Mesothelial cell of epicardium (in vitro differentiated cells): ENCODE data around the gene RNF123. TPM values are rescaled to one million over a fixed set of nuclear protein-coding genes. Genes with fewer than 3 reads are reported as not detected.

Experiments used
- DNase-seq, 2 experiments: peaks; one replicate each; pipeline ENCODE4 v3.0.0; 2021; ENCODE audit warnings: low spot score in 2 of 2; ENCODE audit not compliant: unreplicated experiment in 2 of 2
- H3K27ac Mint-ChIP-seq: 2 replicates; pipeline ENCODE4 v1.8.0; 2021; ENCODE audit warnings: mixed read lengths
- H3K27me3 Mint-ChIP-seq: 2 replicates; pipeline ENCODE4 v1.8.0; 2021; ENCODE audit warnings: low read depth, mixed read lengths
- H3K36me3 Mint-ChIP-seq: 2 replicates; pipeline ENCODE4 v1.8.0; 2021; ENCODE audit warnings: mixed read lengths
- H3K4me1 Mint-ChIP-seq: 2 replicates; pipeline ENCODE4 v1.8.0; 2021; ENCODE audit warnings: mixed read lengths
- H3K4me3 Mint-ChIP-seq: 2 replicates; pipeline ENCODE4 v1.8.0; 2021; ENCODE audit warnings: mild to moderate bottlenecking, moderate library complexity, mixed read lengths
- H3K9me3 Mint-ChIP-seq: 2 replicates; pipeline ENCODE4 v1.8.0; 2021; ENCODE audit warnings: mixed read lengths
- total RNA-seq: library from RNA; stranded (reverse); gene quantifications from 3 replicates; pipeline ENCODE4 v1.2.1, GENCODE V29; 2021
- TF ChIP-seq, protein P1 (sequence below): fragments of 200-600 bp; sonication (generic); IDR thresholded peaks from one replicate; pipeline ENCODE4 v1.5.0; 2021; ENCODE audit warnings: antibody characterized with exemption; ENCODE audit not compliant: unreplicated experiment

RNF123 gene
- total RNA-seq, 1 donor from 2014 or later: 59.2 TPM

DNA sequence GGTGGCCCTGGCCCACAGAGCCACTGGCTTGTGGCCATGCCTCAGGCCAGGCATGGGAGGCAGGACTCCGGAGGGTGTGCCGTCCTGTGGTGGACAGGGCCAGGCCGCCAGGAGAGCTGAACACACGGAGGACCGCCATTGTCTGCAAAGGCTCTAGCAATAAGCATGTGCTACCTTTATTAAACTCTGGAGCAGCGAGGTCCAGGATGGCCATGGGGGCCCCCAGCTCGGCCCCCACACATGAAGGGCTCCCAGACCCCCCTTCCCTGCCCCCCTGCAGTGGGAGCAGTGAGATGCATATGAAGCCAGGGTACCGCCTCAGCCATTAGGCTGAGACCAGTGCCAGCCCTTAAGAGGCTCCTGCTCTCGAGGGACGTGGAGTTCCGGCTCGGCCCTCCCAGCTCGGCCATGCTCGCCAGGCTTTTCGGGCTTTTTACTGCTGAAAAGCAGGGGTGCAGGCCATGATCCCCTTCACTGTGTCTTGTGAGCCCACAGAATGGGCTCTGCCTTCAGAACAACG is 27.4 kb downstream of the RNF123 start:
- Mint-ChIP-seq H3K27ac (no peak overlapping the region), H3K27me3 (peaks cover 2% of the 10 kb centered on the region), H3K4me1 (peaks cover 13% of the 10 kb centered on the region), H3K36me3 (no peaks in the 10 kb centered on the region), H3K4me3 (no peak overlapping the region), H3K9me3 (no peaks in the 10 kb centered on the region)
- DNase-seq: no peak
- TF ChIP-seq, protein P1, sequence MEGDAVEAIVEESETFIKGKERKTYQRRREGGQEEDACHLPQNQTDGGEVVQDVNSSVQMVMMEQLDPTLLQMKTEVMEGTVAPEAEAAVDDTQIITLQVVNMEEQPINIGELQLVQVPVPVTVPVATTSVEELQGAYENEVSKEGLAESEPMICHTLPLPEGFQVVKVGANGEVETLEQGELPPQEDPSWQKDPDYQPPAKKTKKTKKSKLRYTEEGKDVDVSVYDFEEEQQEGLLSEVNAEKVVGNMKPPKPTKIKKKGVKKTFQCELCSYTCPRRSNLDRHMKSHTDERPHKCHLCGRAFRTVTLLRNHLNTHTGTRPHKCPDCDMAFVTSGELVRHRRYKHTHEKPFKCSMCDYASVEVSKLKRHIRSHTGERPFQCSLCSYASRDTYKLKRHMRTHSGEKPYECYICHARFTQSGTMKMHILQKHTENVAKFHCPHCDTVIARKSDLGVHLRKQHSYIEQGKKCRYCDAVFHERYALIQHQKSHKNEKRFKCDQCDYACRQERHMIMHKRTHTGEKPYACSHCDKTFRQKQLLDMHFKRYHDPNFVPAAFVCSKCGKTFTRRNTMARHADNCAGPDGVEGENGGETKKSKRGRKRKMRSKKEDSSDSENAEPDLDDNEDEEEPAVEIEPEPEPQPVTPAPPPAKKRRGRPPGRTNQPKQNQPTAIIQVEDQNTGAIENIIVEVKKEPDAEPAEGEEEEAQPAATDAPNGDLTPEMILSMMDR: no peak

DNA sequence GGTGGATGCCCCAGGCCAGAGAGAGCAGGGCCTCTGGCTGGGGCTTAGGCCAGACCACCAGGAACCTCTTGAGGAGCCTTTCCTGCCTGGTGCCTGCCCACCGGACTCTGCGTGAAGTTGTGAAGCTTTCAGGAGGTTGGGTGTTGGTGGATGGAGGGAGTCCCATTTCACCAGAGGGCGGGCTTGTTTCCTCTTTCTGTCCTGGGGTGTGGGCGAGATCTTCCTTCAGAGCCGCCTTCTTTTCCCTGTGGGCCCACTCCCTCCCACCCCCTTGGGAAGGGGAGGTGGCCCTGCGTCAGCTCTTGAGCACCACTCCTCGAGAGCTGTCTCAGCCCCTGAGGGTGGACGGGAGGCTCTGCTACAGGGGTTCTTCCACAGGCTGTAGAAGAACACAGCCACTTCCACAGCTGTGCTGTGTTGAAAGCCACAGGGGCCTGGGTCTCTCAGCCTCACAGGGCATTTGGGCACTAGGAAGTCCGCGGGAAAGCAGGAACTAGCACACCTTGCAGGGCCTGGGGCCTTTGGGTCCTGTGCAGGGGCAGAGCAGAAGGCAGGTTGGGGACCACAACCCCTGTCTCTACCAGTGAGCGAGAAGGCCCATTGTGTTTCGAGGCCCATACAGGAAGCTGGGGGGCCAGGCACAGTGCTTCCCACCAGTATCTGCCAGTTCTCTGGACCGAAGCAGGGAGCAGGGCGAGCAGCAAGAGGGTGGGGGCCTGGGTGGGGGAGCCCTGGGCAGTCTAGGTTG is 28.0 kb downstream of the RNF123 start:
- H3K27me3 Mint-ChIP-seq: peaks cover 2% of the 10 kb centered on the region

DNA sequence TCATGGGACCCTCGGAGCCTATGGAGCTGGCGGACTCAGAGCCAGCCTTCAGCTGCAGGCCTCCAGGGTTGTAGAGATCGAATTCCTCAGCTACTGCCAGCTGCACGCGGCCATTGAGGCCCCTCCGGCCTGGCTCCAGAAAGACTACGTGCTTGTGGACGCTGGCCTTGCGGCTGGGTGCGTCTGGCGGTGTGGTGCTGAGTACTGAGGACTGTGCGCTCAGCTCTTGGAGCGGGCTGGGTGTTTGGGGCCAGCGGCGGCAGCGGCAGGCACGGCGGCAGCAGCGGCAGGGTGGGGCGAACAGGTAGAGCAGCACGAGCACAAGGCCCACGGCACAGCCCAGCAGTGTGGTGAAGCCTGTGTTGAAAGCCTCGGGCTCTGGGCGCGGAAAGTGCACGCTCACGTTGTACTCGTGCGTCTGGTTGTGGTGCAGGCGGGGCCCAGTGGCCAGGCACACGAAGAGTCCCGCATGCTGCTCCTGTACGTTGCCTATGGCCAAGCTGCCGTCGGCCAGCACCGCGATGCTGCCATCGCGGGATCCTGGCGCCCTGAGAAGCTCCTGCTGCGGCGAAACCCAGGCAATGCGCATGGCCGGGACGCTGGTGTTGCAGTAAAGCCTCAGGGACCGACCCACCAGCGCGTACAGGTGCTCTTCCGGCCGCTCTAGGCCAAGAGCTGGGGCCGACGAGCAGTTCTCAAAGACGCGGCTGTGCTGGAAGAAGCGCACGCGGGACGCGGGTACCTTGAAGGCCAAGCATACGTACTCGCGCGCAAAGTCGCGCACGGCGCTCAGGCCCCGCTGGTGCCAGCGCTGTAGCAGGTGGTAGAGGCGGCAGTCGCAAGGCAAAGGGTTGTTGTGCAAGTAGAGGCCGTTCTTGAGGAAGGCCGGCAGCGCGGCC is 28.9 kb downstream of the RNF123 start:
- H3K27ac Mint-ChIP-seq: peak overlapping the region; percentile 44
- peak overlapping the region; percentile 80 for H3K4me3 Mint-ChIP-seq
- TF ChIP-seq, protein P1: no peak
- H3K36me3 Mint-ChIP-seq: no peaks in the 10 kb centered on the region
- H3K4me1 Mint-ChIP-seq: peaks cover 20% of the 10 kb centered on the region
- DNase-seq: peak in 1 of 2 experiments; percentile 36
- H3K27me3 Mint-ChIP-seq: peaks cover 2% of the 10 kb centered on the region
- H3K9me3 Mint-ChIP-seq: no peaks in the 10 kb centered on the region

More for the DNA sequence above, 28.0 kb downstream of the RNF123 start:
- H3K27ac Mint-ChIP-seq: no peak overlapping the region
- TF ChIP-seq, protein P1: no peak
- H3K4me3 Mint-ChIP-seq: peak overlapping the region; percentile 17
- H3K9me3 Mint-ChIP-seq: no peaks in the 10 kb centered on the region
- peaks cover 14% of the 10 kb centered on the region for H3K4me1 Mint-ChIP-seq
- no peak for DNase-seq
- no peaks in the 10 kb centered on the region for H3K36me3 Mint-ChIP-seq

DNA sequence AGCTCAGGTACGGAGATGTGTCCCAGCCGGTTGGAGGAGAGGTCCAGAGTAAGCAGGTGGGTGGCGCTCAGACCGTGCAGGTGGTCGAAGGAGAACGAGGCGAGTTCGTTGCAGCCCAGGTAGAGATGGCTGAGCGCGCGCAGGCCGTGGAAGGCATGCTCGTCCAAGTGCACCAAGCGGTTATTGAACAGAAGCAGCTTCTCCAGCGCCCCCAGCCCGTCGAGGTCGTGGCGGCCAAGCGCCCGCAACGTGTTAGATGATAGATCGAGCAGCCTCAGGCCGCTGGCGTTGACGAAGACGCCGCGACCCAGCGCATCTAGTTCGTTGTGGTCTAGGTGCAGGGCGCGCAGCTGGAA is 29.5 kb downstream of the RNF123 start:
- no peaks in the 10 kb centered on the region for H3K36me3 Mint-ChIP-seq
- DNase-seq: peak in 1 of 2 experiments; percentile 55
- H3K27ac Mint-ChIP-seq: peak overlapping the region; percentile 44
- peaks cover 2% of the 10 kb centered on the region for H3K27me3 Mint-ChIP-seq
- TF ChIP-seq, protein P1: no peak
- no peaks in the 10 kb centered on the region for H3K9me3 Mint-ChIP-seq
- H3K4me3 Mint-ChIP-seq: peak overlapping the region; percentile 80
- H3K4me1 Mint-ChIP-seq: peaks cover 22% of the 10 kb centered on the region

DNA sequence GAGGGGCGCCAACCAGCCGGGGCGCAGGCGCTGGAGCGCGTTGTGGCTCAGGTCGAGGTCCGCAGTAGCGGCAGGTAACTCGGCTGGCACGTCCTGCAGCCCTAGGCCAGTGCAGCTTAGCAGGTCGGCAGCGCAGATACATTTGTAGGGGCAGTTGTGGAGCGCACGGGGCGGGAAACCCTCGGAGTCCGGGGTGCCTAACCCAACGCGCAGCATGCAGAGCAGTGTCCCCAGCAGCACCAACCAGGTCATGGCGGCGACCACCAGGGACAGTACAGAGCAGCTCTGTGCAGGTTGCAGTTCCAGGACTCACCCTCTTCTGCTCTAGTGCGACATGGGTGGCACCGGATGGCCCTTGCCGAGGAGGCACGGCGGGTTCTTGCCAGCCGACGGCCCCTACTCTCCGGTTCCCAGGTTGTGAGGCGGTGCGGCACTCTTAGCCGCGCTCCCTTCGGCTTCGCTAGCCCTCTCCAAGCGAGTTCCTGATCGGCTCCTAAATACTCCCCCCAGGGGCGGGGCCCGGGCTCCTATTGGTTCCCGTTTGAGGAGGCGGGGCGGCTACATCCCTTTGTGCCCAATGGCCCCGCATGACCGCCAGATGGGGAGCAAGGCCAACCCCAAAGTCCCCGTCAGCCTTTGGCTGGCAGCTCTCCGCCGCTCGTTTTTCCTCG is 30.0 kb downstream of the RNF123 start, which contains the start of gene AMIGO3:
Gene AMIGO3, minus strand, starts transcription at position 471 of the 671 bp plus-strand sequence. Its CDS starts 219 bp downstream, at position 252.
- peak within 1 kb of the TSS; percentile 80 for H3K4me3 Mint-ChIP-seq
- peak; percentile 81 to 91 for DNase-seq
- TF ChIP-seq, protein P1: peak; percentile 57
- H3K9me3 Mint-ChIP-seq: no peaks in the 10 kb centered on the region
- H3K27ac Mint-ChIP-seq: peak within 1 kb of the TSS; percentile 88
- H3K27me3 Mint-ChIP-seq: peaks cover 2% of the 10 kb centered on the region
- no peaks in the 10 kb centered on the region for H3K36me3 Mint-ChIP-seq
- peaks cover 25% of the 10 kb centered on the region for H3K4me1 Mint-ChIP-seq
